Neural progenitor cell (in vitro differentiated cells): ENCODE measurements around the gene KLRC3.

Experiments
- CTCF ChIP-seq: fragments of 200-600 bp; sonication (generic); IDR thresholded peaks from 2 replicates; pipeline ENCODE4 v1.5.1; 2017; ENCODE audit warnings: antibody characterized with exemption, mild to moderate bottlenecking
- EZH2 ChIP-seq: fragments of 200-600 bp; sonication (generic); IDR thresholded peaks from 2 replicates; pipeline ENCODE4 v1.6.1; 2017; ENCODE audit warnings: antibody characterized with exemption, mild to moderate bottlenecking, moderate library complexity

GRCh38 chr12:10392394-10392930 is 27.9 kb downstream of the KLRC3 start:
- TF ChIP-seq CTCF (no peak), EZH2 (no peak)
